Fibroblast of lung (primary cell): ENCODE measurements around the gene TMEM201. TPM values are rescaled to one million over a fixed set of nuclear protein-coding genes. Genes with fewer than 3 reads are reported as not detected.

ENCODE experiments used
- DNase-seq, 2 donors: peaks; one replicate each; pipeline versions ENCODE4 v3.0.0 to v3.0.0-alpha.2; 2010; ENCODE audit warnings: low read depth in 2 of 2
- H2AFZ ChIP-seq: 2 replicates; pipeline ENCODE4 v1.5.1; 2012; ENCODE audit warnings: low read length, control low read depth, inconsistent platforms
- H3K27ac ChIP-seq: 2 replicates; pipeline ENCODE4 v1.5.1; 2011; ENCODE audit warnings: low read length, control low read depth; ENCODE audit not compliant: insufficient read depth
- H3K27me3 ChIP-seq: 2 replicates; pipeline ENCODE4 v1.5.1; 2011; ENCODE audit warnings: mild to moderate bottlenecking, low read length; ENCODE audit not compliant: control insufficient read depth, insufficient read depth
- H3K36me3 ChIP-seq: 2 replicates; pipeline ENCODE4 v1.5.1; 2011; ENCODE audit warnings: low read length; ENCODE audit not compliant: control insufficient read depth, insufficient read depth
- H3K4me1 ChIP-seq: 2 replicates; pipeline ENCODE4 v1.5.1; 2011; ENCODE audit warnings: low read length; ENCODE audit not compliant: control insufficient read depth, insufficient read depth; ENCODE audit errors: extremely low read depth
- H3K4me2 ChIP-seq: 2 replicates; pipeline ENCODE4 v1.5.1; 2011; ENCODE audit warnings: low read length, control low read depth; ENCODE audit not compliant: insufficient read depth; ENCODE audit errors: extremely low read depth
- H3K4me3 ChIP-seq, 4 experiments: fragments of 200-600 bp in 1 of 4; sonication (generic) in 1 of 4; replicated peaks in 1 of 4; 2 replicates each; pipeline ENCODE4 v1.5.1; 2011 to 2016; ENCODE audit warnings: low read length in 4 of 4, low read depth in 3 of 4, mild to moderate bottlenecking in 3 of 4, control low read depth in 2 of 4, inconsistent platforms in 1 of 4, mixed read lengths in 1 of 4; ENCODE audit not compliant: insufficient read depth in 1 of 4; ENCODE audit errors: control extremely low read depth in 1 of 4
- H3K79me2 ChIP-seq: 2 replicates; pipeline ENCODE4 v1.5.1; 2012; ENCODE audit warnings: mild to moderate bottlenecking, low read length, inconsistent platforms; ENCODE audit not compliant: control insufficient read depth, insufficient read depth
- H3K9ac ChIP-seq: 2 replicates; pipeline ENCODE4 v1.5.1; 2011; ENCODE audit warnings: mild to moderate bottlenecking, low read length, control low read depth; ENCODE audit not compliant: insufficient read depth
- H3K9me3 ChIP-seq: 2 replicates; pipeline ENCODE4 v1.5.1; 2012; ENCODE audit warnings: low read depth, low read length; ENCODE audit not compliant: control insufficient read depth, insufficient read depth
- H4K20me1 ChIP-seq: 2 replicates; pipeline ENCODE4 v1.5.1; 2011; ENCODE audit warnings: low read length; ENCODE audit not compliant: control insufficient read depth, insufficient read depth; ENCODE audit errors: extremely low read depth
- EZH2 ChIP-seq: IDR thresholded peaks from 2 replicates; pipeline ENCODE4 v1.5.1; 2012; ENCODE audit warnings: low read length, control low read depth, mild to moderate bottlenecking; ENCODE audit errors: missing control alignments
- polyA plus RNA-seq, 2 donors: library from polyadenylated mRNA; depleted of rRNA in 1 of 2; stranded (reverse) in 1 of 2; unstranded in 1 of 2; fragments of >200 nt; gene quantifications; 2 replicates each; pipeline ENCODE4 v1.2.1, GENCODE V29; 2011 to 2012; ENCODE audit warnings: missing spikeins in 1 of 2
- total RNA-seq: library from RNA; depleted of rRNA; stranded (reverse); fragments of >200 nt; gene quantifications from 2 replicates; pipeline ENCODE4 v1.2.1, GENCODE V29; 2014
- TF ChIP-seq, protein P1 (sequence below), 2 donors: IDR thresholded peaks in 1 of 2; conservative IDR thresholded peaks in 1 of 2; 1 replicate in 1 of 2; 2 replicates in 1 of 2; pipeline ENCODE4 v1.5.1; 2011 to 2012; ENCODE audit warnings: low read length in 2 of 2, control low read depth in 1 of 2, inconsistent platforms in 1 of 2, low read depth in 1 of 2, mild to moderate bottlenecking in 1 of 2

TMEM201 gene
- total and polyA plus RNA-seq, 2 donors (not counting 1 experiment from before 2014, with no cell fraction given): 1.7 to 2.8 TPM

- H3K79me2 ChIP-seq: no peaks in the 10 kb centered on the region
- no peaks in the 10 kb centered on the region for H3K4me1 ChIP-seq
- no peaks in the 10 kb centered on the region for H3K9me3 ChIP-seq
- no peaks in the 10 kb centered on the region for H4K20me1 ChIP-seq
- no peak overlapping the region for H2AFZ ChIP-seq
- H3K4me2 ChIP-seq: no peak overlapping the region
- H3K9ac ChIP-seq: no peak overlapping the region
- DNase-seq: no peak
- peaks cover 9% of the 10 kb centered on the region for H3K27me3 ChIP-seq
- no peak for TF ChIP-seq EZH2
- TF ChIP-seq, protein P1, sequence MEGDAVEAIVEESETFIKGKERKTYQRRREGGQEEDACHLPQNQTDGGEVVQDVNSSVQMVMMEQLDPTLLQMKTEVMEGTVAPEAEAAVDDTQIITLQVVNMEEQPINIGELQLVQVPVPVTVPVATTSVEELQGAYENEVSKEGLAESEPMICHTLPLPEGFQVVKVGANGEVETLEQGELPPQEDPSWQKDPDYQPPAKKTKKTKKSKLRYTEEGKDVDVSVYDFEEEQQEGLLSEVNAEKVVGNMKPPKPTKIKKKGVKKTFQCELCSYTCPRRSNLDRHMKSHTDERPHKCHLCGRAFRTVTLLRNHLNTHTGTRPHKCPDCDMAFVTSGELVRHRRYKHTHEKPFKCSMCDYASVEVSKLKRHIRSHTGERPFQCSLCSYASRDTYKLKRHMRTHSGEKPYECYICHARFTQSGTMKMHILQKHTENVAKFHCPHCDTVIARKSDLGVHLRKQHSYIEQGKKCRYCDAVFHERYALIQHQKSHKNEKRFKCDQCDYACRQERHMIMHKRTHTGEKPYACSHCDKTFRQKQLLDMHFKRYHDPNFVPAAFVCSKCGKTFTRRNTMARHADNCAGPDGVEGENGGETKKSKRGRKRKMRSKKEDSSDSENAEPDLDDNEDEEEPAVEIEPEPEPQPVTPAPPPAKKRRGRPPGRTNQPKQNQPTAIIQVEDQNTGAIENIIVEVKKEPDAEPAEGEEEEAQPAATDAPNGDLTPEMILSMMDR (conservative IDR thresholded peaks at IDR 0.05 in 1 of 2, IDR thresholded peaks at IDR 0.05 in 1 of 2; ENCODE audit: low read depth in 1 of 2, low read length in 2 of 2): no peak
- no peak overlapping the region for H3K4me3 ChIP-seq
- no peak overlapping the region for H3K27ac ChIP-seq
- H3K36me3 ChIP-seq: no peaks in the 10 kb centered on the region
These were observed 57.3 kb downstream of the TMEM201 start for GRCh38 chr1:9646037-9646436.

DNA sequence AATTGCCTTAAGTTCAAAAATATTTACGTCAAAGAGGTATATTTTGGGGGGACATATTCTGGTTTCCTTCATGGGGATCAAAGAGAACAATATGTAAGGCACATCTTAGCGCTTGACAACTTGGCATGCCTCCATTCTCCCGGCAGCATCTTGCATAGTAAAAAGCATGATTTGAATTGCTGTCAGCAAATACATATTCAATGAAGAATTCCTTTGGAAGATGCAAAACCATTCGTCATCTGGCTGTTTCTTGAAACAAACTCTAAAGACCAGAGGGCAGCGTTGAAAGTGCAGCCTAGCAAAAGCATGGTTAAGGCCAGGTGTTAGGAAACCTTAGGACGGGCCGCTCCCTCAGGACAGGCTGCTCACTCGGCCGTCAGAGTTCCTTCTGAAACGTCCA, 59.5 kb downstream of the TMEM201 start:
- Histone ChIP-seq H3K4me3 (no peak overlapping the region), H2AFZ (no peak overlapping the region), H3K27me3 (peaks cover 18% of the 10 kb centered on the region), H3K36me3 (no peaks in the 10 kb centered on the region), H3K9me3 (no peaks in the 10 kb centered on the region), H3K4me2 (no peak overlapping the region), H3K79me2 (no peaks in the 10 kb centered on the region), H3K27ac (no peak overlapping the region), H4K20me1 (no peaks in the 10 kb centered on the region), H3K4me1 (no peaks in the 10 kb centered on the region), H3K9ac (no peak overlapping the region)
- no peak for DNase-seq
- TF ChIP-seq EZH2: no peak
- TF ChIP-seq, protein P1 (conservative IDR thresholded peaks at IDR 0.05 in 1 of 2, IDR thresholded peaks at IDR 0.05 in 1 of 2; ENCODE audit: low read depth in 1 of 2, low read length in 2 of 2): no peak

DNA sequence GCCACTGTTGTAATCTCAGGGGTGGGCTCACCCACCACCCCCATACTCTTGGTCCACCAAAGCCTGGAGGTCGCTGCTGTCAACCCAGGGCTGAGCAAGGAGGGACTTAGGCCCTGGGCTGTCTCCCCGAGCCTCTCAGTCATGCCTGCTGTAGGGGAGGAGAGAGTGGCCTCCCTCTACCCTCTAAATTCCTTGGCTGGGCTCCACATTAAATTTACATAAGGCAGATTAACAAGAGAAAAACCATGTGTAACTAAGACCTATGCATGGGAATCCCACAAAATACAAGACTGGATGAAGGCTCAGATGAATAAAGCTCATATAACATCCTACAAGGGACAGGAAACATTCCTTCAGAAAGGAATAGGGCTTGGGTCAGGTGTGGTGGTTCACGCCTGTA, 61.1 kb downstream of the TMEM201 start:
- DNase-seq: no peak

More for the DNA sequence above, 61.1 kb downstream of the TMEM201 start:
- Histone ChIP-seq H3K4me2 (no peak overlapping the region), H3K4me1 (no peaks in the 10 kb centered on the region), H3K27ac (no peak overlapping the region), H3K9me3 (no peaks in the 10 kb centered on the region), H3K27me3 (peaks cover 31% of the 10 kb centered on the region), H3K4me3 (no peak overlapping the region), H4K20me1 (no peaks in the 10 kb centered on the region), H3K79me2 (no peaks in the 10 kb centered on the region), H3K9ac (no peak overlapping the region), H2AFZ (no peak overlapping the region), H3K36me3 (no peaks in the 10 kb centered on the region)
- TF ChIP-seq, protein P1 (conservative IDR thresholded peaks at IDR 0.05 in 1 of 2, IDR thresholded peaks at IDR 0.05 in 1 of 2; ENCODE audit: low read depth in 1 of 2, low read length in 2 of 2): no peak
- no peak for TF ChIP-seq EZH2
